Measurements from ENCODE around the gene PARD3.

- TF ChIP-seq POLR2A (IDR thresholded peaks at IDR 0.05; ENCODE audit: low read depth) (no peak), CTCF (IDR thresholded peaks at IDR 0.05) (no peak), POLR2AphosphoS5 (IDR thresholded peaks at IDR 0.05) (no peak), EP300 (IDR thresholded peaks at IDR 0.05) (no peak)
Observed at GRCh38 chr10:34764472-34764946, 50.6 kb downstream of the PARD3 start.
